ENCODE results near the gene PCSK2. TPM values are rescaled to one million over a fixed set of nuclear protein-coding genes. Genes with fewer than 3 reads are reported as not detected.

The PCSK2 gene
- total RNA-seq, 1 experiment from 2014 or later: not detected

- no peak for DNase-seq (ENCODE audit: low read depth)
Measured at GRCh38 chr20:17262786-17263185, 35.9 kb downstream of the PCSK2 start.

- DNase-seq (ENCODE audit: low read depth): no peak
Measured at GRCh38 chr20:17273717-17274116, 46.9 kb downstream of the PCSK2 start.

GRCh38 chr20:17276101-17276500 is 49.3 kb downstream of the PCSK2 start:
- no peak for DNase-seq (ENCODE audit: low read depth)

- DNase-seq (ENCODE audit: low read depth): no peak
Measured at GRCh38 chr20:17281478-17281877, 54.6 kb downstream of the PCSK2 start.

GRCh38 chr20:17282501-17282900 is 55.7 kb downstream of the PCSK2 start:
- no peak for DNase-seq (ENCODE audit: low read depth)

- DNase-seq (ENCODE audit: low read depth): no peak
Measured at GRCh38 chr20:17287503-17287902, 60.7 kb downstream of the PCSK2 start.

GRCh38 chr20:17287998-17288397 is 61.2 kb downstream of the PCSK2 start:
- no peak for DNase-seq (ENCODE audit: low read depth)

- no peak for DNase-seq (ENCODE audit: low read depth)
Measured at GRCh38 chr20:17295151-17295726, 68.4 kb downstream of the PCSK2 start.

- no peak for DNase-seq (ENCODE audit: low read depth)
Measured at GRCh38 chr20:17295991-17296390, 69.2 kb downstream of the PCSK2 start.

- DNase-seq (ENCODE audit: low read depth): no peak
Measured at GRCh38 chr20:17298171-17298570, 71.3 kb downstream of the PCSK2 start.

GRCh38 chr20:17298751-17299150 is 71.9 kb downstream of the PCSK2 start:
- no peak for DNase-seq (ENCODE audit: low read depth)

- no peak for DNase-seq (ENCODE audit: low read depth)
Measured at GRCh38 chr20:17300113-17300512, 73.3 kb downstream of the PCSK2 start.

GRCh38 chr20:17304774-17305173 is 77.9 kb downstream of the PCSK2 start:
- no peak for DNase-seq (ENCODE audit: low read depth)

- no peak for DNase-seq (ENCODE audit: low read depth)
Measured at GRCh38 chr20:17306427-17306826, 79.6 kb downstream of the PCSK2 start.

GRCh38 chr20:17314264-17314663 is 87.4 kb downstream of the PCSK2 start:
- DNase-seq (ENCODE audit: low read depth): no peak

GRCh38 chr20:17315407-17316231 is 88.8 kb downstream of the PCSK2 start:
- DNase-seq (ENCODE audit: low read depth): no peak

- DNase-seq (ENCODE audit: low read depth): no peak
Measured at GRCh38 chr20:17316316-17317038, 89.6 kb downstream of the PCSK2 start.

- DNase-seq (ENCODE audit: low read depth): no peak
Measured at GRCh38 chr20:17317341-17317740, 90.5 kb downstream of the PCSK2 start.

GRCh38 chr20:17320456-17320855 is 93.6 kb downstream of the PCSK2 start:
- DNase-seq (ENCODE audit: low read depth): peak; percentile 7

GRCh38 chr20:17326096-17326495 is 99.3 kb downstream of the PCSK2 start:
- DNase-seq (ENCODE audit: low read depth): no peak

- no peak for DNase-seq (ENCODE audit: low read depth)
Measured at GRCh38 chr20:17327185-17328148, 100.6 kb downstream of the PCSK2 start.

GRCh38 chr20:17334932-17335331 is 108.1 kb downstream of the PCSK2 start:
- DNase-seq (ENCODE audit: low read depth): peak; percentile 9

Measured in RPMI7951 (cell line).